GM12865 (cell line): ENCODE results near the gene TSEN2.

Experiments
- DNase-seq: peaks from one replicate; pipeline ENCODE4 v3.0.0; 2010; ENCODE audit warnings: low read depth
- H3K4me3 ChIP-seq: 2 replicates; pipeline ENCODE4 v1.5.1; 2011; ENCODE audit warnings: mild to moderate bottlenecking, low read depth, low read length, control low read depth
- TF ChIP-seq, protein P1 (sequence below): IDR thresholded peaks from 2 replicates; pipeline ENCODE4 v1.5.1; 2011; ENCODE audit warnings: low read length, control low read depth, low read depth, inconsistent platforms; ENCODE audit not compliant: insufficient read depth; ENCODE audit errors: missing control alignments

The TSEN2 gene

DNA sequence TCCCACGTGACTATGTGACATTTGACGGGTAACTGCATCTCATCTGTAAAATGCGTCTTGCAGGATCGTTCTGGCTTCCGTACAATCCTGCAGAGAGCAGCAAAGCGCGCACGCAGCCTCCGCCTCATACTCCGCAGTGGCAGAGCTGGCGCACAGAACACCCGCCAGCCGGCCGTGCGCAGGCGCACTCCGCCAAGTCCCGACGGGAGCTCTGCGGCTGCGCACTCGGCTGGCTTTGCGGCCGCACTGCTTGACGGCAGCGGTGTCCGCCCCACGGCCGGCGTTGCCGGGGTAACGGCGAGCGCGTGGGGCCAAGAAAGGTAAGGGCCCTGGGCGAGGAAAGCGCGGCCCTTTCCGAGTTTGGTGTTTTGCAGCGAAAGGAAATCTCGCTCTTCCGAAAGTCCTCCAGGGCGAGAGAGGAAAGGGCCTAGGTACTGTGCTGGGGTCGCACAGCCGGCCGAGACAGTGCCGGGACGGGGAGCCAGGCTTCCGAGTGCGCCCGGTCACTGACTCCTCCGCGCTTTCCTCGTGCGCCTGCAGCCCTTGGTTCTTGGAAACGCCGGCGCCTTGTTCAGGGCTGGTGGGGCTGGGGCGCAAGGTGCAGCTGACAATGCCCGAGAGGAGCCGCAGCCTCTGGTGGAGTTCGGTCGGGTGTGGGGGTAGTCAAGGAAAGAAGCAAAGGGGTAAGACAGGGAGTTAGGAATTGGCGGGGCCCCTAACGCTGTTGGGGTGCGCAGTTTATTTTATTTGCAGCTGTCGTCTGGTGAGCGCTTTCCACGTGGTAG, at the start of gene TSEN2:
Gene TSEN2, plus strand, starts transcription at position 283 of the 785 bp plus-strand sequence. CDS start 5,321 bp downstream, outside the sequence.
- TF ChIP-seq, protein P1, sequence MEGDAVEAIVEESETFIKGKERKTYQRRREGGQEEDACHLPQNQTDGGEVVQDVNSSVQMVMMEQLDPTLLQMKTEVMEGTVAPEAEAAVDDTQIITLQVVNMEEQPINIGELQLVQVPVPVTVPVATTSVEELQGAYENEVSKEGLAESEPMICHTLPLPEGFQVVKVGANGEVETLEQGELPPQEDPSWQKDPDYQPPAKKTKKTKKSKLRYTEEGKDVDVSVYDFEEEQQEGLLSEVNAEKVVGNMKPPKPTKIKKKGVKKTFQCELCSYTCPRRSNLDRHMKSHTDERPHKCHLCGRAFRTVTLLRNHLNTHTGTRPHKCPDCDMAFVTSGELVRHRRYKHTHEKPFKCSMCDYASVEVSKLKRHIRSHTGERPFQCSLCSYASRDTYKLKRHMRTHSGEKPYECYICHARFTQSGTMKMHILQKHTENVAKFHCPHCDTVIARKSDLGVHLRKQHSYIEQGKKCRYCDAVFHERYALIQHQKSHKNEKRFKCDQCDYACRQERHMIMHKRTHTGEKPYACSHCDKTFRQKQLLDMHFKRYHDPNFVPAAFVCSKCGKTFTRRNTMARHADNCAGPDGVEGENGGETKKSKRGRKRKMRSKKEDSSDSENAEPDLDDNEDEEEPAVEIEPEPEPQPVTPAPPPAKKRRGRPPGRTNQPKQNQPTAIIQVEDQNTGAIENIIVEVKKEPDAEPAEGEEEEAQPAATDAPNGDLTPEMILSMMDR: no peak

DNA sequence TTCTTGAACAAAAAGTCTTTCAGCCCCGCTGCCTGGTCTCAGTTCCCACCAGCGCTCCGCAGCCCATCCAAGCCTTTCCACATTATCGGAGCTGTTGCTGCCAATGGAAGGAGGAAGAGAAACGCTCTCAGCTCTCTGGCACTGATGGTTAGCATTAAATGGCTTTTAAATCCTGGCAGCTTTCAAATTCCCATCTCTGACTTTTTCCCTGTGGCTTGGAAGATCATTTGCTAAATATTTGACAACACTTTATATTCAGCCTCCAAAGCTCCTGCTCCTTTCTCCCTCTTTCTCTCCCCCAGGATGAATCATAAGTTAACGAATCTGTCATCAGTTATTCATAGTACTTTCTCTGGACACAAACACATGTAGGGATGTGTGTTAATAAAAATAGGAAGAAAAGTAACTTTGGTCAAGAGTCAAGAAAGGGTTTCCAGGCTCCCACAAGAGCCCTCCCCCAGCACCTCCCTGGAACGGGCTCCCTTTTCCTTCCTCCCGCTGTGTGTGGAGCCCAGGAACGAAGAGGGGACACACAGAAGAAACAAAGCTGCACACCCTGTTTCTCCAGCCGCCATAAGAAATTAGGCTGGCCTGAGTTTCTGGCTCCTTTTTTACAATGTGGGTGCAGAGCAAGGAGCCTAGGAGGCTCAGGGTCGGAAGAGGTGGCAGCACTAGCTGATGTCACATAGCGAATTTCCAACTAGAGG, 47.6 kb upstream of the TSEN2 start:
- no peak for DNase-seq
- TF ChIP-seq, protein P1: no peak
- no peak overlapping the region for H3K4me3 ChIP-seq

More for the DNA sequence above, at the start of gene TSEN2:
- H3K4me3 ChIP-seq: peak within 1 kb of the TSS; percentile 82
- peak; percentile 98 for DNase-seq

DNA sequence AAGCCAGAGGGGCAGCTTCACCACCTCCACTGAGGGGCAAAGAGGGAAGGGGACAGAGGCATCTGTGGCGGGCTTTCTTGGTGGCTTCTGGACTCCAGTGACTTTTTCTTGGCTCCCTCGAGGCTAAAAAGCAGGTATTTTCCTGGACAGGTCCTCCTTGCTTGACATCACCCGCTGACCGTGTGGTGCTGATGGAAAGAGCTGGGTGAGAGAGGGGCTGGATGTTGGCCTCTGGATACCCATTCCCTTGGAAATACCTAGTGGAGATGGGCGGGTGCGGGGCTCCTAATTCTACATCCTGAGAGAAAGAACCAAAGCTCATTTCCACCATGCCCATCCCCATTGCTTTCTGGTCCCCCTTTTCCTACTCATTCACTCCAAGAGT, 47.1 kb upstream of the TSEN2 start:
- DNase-seq: no peak
- H3K4me3 ChIP-seq: no peak overlapping the region
- TF ChIP-seq, protein P1: no peak

DNA sequence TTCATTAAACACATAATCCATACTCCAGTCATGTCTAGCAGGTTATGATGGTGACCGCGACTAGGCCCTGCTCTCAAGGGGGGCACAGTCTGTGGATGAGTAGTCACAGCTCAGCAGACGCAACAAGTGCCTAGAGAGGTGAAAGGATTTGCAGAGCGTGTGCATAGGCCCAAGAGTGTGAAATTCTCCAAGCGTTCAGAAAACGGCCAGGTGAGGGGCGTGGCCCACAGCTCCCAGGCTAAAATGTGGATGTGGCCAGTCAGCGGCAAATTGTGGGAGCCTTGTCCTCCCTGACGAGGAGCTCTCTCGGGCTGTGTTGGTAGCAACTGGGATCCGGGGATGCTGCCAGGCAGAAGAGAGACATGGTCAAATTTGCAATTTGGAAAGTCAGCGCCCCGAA, 46.4 kb upstream of the TSEN2 start:
- TF ChIP-seq, protein P1: no peak
- DNase-seq: no peak
- no peak overlapping the region for H3K4me3 ChIP-seq

DNA sequence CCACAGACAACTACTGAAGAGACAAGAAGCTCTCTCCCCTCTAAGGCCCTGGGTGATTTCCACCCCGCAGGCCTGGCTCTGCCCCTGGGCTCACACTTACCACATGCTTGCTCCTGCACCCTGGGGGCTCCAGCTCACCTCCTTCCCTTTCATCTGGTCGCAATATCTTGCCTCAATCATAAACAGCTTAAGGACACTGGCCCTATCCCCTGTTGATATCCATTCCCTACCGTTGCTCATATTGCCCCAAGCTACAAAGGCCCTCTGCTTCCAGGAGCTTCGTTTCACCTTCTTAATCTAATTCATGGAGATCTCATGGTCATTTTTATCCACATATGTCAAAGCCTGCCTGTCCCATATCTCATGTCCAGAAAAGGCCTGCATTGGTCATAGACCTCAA, 46.0 kb upstream of the TSEN2 start:
- no peak overlapping the region for H3K4me3 ChIP-seq
- TF ChIP-seq, protein P1: no peak
- DNase-seq: no peak

DNA sequence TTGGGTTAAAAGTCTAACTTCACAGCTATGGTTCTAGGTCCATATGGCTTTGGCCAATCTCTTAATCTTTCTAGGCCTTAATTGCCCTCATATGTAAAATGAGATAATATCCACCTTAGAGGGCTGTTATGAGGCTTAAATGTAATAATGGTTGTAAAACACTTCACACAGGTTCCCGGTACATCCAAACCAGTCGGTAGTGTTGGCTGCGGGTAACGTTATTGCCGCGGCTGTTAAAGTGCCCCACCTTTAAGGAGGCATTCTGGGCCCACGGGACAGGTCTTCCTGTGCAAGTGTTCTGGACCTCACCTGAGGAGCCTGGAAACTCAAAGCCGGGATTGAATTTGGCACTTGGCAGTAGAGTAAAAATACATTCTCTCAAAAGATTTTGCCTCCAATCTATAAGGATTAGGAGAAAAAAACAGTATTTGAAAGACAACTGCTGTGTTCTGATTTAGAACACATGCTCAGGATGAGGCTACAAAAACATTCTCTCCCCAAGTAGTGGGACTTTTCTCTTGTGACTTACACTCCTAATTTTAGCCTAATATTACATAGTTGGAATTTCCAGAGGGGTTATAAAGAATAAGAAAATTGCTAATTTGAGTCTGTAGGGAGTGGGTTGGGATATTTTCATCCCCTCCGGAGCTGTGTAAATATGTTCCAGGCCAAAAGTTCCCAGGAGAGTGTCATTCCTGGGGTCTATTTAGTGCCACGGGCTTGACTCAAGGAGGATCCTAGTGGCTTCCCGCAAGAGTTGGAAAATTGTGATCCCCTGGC, 44.9 kb upstream of the TSEN2 start:
- TF ChIP-seq, protein P1: no peak
- DNase-seq: no peak
- no peak overlapping the region for H3K4me3 ChIP-seq
